HG03457 (cell line): ENCODE data around the gene INTS14.

ENCODE experiments used
- ATAC-seq: cut with Tn5 transposase; IDR thresholded peaks from one replicate; pipeline ENCODE4 v1.9.1; 2021; ENCODE audit warnings: moderate number of reproducible peaks; ENCODE audit not compliant: unreplicated experiment

The INTS14 gene

DNA sequence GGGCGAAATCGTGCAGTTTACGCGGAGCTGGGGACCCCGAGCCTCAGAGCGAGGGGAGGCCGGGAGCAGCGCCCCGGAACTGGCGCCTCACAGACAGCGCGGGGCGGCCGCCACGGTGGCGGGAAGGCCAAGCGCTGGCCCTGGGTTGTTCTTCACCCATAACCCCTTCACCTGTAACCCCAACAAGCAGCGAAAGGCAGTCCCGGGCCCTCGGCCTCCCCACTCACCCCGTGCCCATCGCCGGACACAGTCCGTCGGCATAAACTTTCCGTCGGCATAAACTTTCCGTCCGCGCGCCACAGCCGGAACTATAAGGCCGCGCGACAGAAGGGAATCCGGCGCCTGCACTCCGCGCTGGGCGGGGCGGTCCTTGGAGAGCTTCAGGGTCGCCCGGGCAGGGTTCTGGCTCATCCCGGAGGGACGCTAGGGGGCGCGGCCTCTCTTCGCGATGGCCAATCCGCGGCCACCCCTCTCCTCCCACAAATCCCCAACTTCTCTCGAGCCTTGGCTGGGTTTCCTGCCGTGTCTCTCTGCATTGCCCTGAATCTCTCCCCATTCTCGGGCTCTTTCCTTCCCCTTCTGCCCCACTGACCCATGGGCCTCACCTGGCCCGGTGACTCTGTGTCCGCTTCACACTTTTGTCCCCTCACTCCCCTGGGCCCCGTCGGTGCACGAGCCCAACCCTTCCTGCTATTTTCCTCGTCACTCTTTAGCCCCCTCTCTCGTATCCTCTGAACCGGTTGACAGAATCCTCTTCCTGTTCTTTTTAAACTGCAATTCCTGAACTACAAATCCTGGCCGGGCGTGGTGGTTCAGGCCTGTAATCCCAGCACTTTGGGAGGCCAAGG is at the start of gene INTS14:
Gene INTS14 (minus strand): TSS at position 261 of the 848 bp plus-strand sequence. CDS start 3,751 bp downstream, outside the sequence.
- ATAC-seq, result peak; percentile 87

DNA sequence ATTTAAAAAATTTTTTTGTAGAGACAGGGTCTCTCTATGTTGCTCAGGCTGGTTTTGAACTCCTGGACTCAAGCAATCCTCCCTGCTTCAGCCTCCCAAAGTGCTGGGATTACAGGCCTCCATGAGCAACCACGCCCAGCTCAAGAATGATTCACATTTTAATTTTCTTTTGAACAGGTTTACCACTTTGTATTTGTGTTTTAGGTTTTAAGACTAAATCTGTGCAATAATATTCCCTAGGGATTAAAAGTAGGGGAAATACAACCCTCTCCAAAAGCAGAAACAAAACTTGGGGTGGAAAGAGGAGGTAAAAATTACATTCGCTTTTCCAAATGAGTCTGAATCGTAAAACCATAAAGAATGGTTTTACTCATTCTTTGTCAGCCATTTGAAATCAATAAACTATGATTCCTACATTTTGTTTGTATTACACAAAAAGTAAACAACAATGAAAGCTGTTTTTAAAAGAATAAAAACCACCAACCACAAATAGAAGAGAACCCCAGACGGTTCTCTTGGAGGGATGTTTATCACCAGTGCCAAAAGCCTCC is 48.6 kb upstream of the INTS14 start:
- no peak for ATAC-seq

DNA sequence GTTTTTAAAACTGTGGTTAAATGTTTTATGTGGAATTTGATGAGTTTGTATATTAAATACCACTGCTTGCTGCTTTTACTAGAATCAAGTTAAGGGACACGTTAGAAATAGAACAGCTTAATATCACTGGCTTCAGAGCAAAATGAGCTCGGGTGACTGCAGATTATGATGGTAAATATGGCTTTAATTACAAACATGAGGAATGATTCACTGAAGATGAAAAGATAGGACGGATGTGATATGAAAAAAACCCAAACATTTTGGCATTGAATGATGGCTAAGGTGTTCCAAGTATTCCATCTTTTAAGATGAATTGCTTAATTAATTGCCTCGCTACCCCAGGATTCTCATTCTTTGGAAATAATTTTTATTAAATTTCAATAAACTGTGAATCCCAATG is 44.5 kb upstream of the INTS14 start:
- ATAC-seq, result no peak

- ATAC-seq, result no peak
Measured at GRCh38 chr15:65655026-65655425, 44.1 kb upstream of the INTS14 start.

DNA sequence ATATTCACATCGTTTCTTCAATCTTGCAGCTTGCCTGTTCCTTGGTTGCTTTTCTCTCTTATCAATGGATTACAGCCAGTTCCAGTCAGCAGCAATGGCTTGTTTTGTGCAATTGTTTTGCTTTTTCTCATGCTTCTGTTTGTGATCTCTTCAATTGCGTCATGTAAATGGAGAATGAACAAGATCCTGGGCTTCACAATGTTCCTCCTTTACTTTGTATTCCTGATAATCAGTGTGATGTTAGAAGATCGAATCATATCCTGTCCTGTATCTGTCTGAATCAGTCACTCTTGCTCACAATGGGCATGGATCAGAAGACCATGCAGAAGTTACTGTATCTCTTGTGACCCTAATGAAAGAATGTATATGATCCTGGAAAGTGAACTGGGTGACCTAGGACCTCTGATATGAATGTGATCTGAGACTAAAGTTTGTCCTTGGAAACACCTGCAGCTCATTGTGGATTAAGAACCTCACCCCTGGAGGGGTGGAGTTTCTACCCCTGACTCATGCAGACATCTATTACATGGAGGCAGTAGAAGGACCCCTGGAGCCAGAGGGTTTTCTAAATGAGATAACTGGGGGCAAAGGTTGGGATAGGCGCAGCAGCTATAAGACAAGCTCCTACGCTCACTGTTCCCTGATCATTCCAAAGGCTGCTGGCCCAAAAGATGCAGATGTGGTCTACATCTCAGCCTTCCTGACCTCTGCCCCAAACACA is 43.0 kb upstream of the INTS14 start:
- ATAC-seq, result no peak

DNA sequence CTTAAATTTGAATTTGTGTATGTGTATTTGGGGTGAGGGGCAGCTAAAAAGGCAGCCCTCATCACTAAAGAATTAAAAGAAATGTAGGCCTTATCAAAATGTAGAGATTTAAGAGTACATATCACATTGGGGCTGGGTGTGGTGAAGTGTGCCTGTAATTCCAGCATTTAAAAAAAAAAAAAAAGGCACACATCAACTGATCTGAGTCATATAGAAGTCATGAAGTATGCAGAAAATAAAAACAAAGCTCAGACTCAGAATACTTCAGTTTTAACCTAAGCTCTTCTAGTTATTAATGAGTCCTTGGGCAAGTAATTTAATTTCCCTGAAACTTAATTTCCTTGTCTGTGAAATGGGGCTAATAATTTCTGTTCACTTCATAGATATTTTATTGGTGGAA is 42.4 kb upstream of the INTS14 start:
- ATAC-seq, result no peak

DNA sequence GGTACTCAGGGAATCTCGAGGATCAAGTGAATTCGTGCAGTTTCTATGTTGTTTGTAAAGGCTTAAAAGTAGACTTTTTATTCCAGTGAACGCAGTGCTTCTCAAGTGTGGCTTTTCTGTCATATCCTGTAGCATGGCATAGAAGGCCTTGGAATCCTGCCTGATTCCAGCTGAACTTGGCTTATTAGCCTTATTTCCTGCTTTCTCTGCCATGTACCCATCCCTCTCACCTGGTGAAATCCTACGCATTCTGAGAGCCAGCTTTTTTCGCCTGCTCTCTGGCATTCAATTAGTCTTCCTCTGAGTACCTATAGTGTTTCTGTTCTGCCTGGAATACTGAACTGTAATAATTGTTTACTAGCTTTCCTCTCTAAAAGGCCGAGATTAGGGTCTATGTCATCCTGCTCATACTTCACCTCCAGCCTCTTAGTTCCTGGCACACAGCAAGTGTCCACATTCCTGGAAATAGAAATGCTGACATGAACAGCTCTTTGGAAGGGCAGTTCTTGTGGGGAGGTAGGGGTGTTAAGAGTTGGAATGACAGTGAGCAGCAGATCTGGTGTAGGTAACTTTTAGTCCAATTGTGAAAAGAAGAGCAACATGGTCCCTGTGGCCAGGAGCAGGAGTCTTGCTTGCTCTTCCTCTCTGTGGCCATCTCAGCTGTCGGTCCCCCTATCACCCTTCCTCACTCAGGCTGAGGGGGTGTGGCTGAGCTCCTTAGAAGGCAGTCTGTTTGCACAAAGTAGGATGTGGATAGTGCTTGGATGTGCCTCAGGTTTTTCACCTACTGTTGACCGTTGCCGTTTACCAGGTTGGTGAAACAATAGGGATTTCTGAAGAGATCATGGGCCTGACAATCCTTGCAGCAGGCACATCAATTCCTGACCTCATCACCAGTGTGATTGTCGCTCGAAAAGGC is 41.2 kb upstream of the INTS14 start:
- no peak for ATAC-seq

DNA sequence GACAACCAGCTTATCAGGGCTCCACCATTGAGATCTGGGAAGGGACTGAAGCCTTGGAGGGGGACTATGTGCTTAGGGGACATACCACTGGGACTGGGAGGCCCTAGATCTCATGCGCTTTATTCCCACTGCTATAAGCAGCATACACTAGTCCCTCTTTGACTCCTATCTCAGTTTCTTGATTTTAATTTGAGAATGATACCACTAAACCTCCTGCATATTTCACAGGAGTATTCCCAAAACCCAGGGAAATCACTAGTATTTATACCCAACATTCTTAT is 40.1 kb upstream of the INTS14 start:
- no peak for ATAC-seq

GRCh38 chr15:65650312-65651041 is 39.5 kb upstream of the INTS14 start:
- ATAC-seq, result no peak

DNA sequence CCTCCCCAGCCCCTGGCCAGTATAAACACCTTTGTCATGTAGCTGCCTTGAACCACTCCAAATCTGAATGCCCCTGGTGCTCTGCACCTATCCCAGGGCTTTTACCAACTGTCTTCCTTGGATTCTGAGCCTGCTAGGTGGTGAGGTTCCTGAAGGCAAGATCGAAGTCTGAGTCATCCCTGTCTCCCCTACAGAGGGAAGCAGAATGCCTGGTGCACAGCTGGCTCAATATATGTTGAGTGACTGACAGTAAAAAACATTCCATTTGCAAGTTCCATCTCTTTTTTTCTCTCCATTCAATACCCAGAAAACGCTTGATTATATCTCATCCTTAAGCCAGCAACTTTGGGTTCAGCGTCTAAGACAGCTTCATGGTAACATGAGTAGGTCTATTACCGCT is 35.6 kb upstream of the INTS14 start:
- no peak for ATAC-seq

DNA sequence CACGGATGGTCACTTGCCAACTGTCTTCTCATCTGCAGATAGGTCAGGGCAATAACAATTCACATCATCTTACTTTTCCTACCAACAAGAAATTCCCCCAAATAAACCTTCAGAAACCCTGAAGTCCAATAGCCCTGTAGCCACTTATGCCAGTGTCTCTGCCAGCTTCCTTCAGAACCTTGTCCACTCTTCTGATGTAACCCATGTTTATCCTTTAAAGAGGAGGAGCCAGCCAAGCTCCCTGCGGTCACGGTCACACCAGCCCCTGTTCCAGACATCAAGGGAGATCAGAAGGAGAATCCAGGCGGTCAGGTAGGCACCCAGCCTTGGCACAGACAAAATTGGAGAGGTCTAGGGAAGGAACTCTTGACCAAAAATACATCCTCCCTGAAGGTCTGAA is 34.5 kb upstream of the INTS14 start:
- ATAC-seq, result no peak

GRCh38 chr15:65644282-65644681 is 33.4 kb upstream of the INTS14 start:
- ATAC-seq, result no peak

- no peak for ATAC-seq
Measured at GRCh38 chr15:65642594-65642993, 31.7 kb upstream of the INTS14 start.

- no peak for ATAC-seq
Measured at GRCh38 chr15:65641768-65642475, 31.0 kb upstream of the INTS14 start.

GRCh38 chr15:65639509-65639908 is 28.6 kb upstream of the INTS14 start:
- ATAC-seq, result no peak

GRCh38 chr15:65638681-65639089 is 27.8 kb upstream of the INTS14 start:
- ATAC-seq, result no peak

DNA sequence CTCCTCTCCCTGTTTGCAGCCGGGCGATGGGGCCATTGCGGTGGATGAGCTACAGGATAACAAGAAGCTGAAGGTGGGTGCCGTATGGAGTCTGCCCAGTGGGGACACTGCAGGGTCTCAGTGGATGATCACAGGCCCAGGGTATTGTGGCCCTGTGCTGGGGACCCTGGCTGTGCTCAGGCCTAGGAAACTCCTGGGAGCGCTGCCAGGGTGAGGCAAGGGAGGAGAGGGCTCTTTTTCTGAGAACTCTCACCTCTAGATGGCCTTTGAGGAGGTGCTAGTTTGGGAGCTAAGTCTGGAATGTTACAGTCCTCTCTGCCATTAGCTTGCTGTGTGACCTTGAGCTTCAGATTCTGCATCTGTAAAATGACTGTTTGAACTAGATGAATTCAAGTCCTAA is 27.2 kb upstream of the INTS14 start:
- no peak for ATAC-seq

DNA sequence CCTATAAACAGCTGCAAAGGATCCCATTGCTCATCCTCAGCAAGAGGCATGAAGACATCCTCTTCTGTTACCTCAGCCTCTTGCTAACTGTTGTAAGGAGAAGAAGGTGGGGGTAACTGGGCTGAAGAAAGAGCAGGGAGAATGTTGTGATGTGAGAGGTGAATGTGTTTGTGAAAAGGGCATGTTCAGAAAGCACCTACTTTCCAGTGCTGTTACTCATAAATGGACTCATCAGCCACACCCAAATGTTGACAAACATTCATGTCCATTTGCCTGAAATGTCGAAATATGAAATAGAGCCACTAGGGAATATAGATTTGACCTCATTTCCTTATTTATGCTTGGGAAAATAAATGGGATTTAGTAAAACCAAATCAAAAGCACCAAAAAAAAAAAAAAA is 23.4 kb upstream of the INTS14 start:
- no peak for ATAC-seq

GRCh38 chr15:65633752-65634151 is 22.8 kb upstream of the INTS14 start:
- no peak for ATAC-seq
